ENCODE measurements around the gene PPM1M.

GRCh38 chr3:52228266-52228665 is 17.3 kb upstream of the PPM1M start:
- TF ChIP-seq YBX1 (IDR thresholded peaks at IDR 0.05), result no peak
- no peak for TF ChIP-seq POLR2AphosphoS5 (IDR thresholded peaks at IDR 0.05; ENCODE audit: low read length)
- no peak for TF ChIP-seq ESRRA (IDR thresholded peaks at IDR 0.05; ENCODE audit: low read length)
- TF ChIP-seq, protein P1, sequence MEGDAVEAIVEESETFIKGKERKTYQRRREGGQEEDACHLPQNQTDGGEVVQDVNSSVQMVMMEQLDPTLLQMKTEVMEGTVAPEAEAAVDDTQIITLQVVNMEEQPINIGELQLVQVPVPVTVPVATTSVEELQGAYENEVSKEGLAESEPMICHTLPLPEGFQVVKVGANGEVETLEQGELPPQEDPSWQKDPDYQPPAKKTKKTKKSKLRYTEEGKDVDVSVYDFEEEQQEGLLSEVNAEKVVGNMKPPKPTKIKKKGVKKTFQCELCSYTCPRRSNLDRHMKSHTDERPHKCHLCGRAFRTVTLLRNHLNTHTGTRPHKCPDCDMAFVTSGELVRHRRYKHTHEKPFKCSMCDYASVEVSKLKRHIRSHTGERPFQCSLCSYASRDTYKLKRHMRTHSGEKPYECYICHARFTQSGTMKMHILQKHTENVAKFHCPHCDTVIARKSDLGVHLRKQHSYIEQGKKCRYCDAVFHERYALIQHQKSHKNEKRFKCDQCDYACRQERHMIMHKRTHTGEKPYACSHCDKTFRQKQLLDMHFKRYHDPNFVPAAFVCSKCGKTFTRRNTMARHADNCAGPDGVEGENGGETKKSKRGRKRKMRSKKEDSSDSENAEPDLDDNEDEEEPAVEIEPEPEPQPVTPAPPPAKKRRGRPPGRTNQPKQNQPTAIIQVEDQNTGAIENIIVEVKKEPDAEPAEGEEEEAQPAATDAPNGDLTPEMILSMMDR (IDR thresholded peaks at IDR 0.05 in 2 of 3, conservative IDR thresholded peaks at IDR 0.05 in 1 of 3; ENCODE audit: control insufficient read depth in 2 of 3, extremely low read depth in 1 of 3, insufficient read depth in 1 of 3, low read depth in 3 of 3, low read length in 3 of 3), result no peak
- no peak for TF ChIP-seq GABPA (IDR thresholded peaks at IDR 0.05; ENCODE audit: low read depth)
- TF ChIP-seq SUZ12 (IDR thresholded peaks at IDR 0.05; ENCODE audit: unreplicated experiment), result no peak
- TF ChIP-seq, protein P2, sequence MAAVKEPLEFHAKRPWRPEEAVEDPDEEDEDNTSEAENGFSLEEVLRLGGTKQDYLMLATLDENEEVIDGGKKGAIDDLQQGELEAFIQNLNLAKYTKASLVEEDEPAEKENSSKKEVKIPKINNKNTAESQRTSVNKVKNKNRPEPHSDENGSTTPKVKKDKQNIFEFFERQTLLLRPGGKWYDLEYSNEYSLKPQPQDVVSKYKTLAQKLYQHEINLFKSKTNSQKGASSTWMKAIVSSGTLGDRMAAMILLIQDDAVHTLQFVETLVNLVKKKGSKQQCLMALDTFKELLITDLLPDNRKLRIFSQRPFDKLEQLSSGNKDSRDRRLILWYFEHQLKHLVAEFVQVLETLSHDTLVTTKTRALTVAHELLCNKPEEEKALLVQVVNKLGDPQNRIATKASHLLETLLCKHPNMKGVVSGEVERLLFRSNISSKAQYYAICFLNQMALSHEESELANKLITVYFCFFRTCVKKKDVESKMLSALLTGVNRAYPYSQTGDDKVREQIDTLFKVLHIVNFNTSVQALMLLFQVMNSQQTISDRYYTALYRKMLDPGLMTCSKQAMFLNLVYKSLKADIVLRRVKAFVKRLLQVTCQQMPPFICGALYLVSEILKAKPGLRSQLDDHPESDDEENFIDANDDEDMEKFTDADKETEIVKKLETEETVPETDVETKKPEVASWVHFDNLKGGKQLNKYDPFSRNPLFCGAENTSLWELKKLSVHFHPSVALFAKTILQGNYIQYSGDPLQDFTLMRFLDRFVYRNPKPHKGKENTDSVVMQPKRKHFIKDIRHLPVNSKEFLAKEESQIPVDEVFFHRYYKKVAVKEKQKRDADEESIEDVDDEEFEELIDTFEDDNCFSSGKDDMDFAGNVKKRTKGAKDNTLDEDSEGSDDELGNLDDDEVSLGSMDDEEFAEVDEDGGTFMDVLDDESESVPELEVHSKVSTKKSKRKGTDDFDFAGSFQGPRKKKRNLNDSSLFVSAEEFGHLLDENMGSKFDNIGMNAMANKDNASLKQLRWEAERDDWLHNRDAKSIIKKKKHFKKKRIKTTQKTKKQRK (IDR thresholded peaks at IDR 0.05; ENCODE audit: low read depth, low read length), result no peak
- no peak for TF ChIP-seq JUND (IDR thresholded peaks at IDR 0.05; ENCODE audit: low read depth, low read length)
- TF ChIP-seq CREM (IDR thresholded peaks at IDR 0.05; ENCODE audit: low read depth), result no peak
- no peak for TF ChIP-seq TAF1 (IDR thresholded peaks at IDR 0.05; ENCODE audit: borderline replicate concordance, low read depth, low read length)
